Stomach (tissue), 9 donors: ENCODE data around the gene RAB3D. TPM values are rescaled to one million over a fixed set of nuclear protein-coding genes. Genes with fewer than 3 reads are reported as not detected.
A peak's percentile ranks its signal among the peaks of the same experiment; 100 is the strongest.

Source experiments
- DNase-seq, 2 donors: peaks; one replicate each; pipeline versions ENCODE4 v3.0.0 to v3.0.0-alpha.2; 2013 to 2019
- H3K27ac ChIP-seq, 5 donors: fragments of 200-600 bp in 4 of 5; sonication (generic) in 4 of 5; one replicate each; pipeline ENCODE4 v1.5.1; 2013 to 2019; ENCODE audit warnings: mild to moderate bottlenecking in 1 of 5, moderate library complexity in 1 of 5
- H3K27me3 ChIP-seq, 3 donors: fragments of 200-600 bp; sonication (generic); one replicate each; pipeline ENCODE4 v1.5.1; 2017 to 2019; ENCODE audit warnings: mixed run types in 1 of 3
- H3K36me3 ChIP-seq, 4 donors: fragments of 200-600 bp; sonication (generic); 1 replicate in 3 of 4; 2 replicates in 1 of 4; pipeline ENCODE4 v1.5.1; 2016 to 2019
- H3K4me1 ChIP-seq, 4 donors: fragments of 200-600 bp; sonication (generic); one replicate each; pipeline ENCODE4 v1.5.1; 2016 to 2019
- H3K4me3 ChIP-seq, 4 donors: fragments of 200-600 bp; sonication (generic) in 3 of 4; one replicate each; pipeline ENCODE4 v1.5.1; 2016 to 2019; ENCODE audit warnings: mild to moderate bottlenecking in 1 of 4
- H3K9me3 ChIP-seq, 4 donors: fragments of 200-600 bp; sonication (generic); one replicate each; pipeline ENCODE4 v1.5.1; 2016 to 2019
- CTCF ChIP-seq, 7 experiments: fragments of 450-650 bp in 4 of 7; fragments of 200-600 bp in 3 of 7; sonication (generic) in 3 of 7; IDR thresholded peaks; one replicate each; pipeline ENCODE4 v1.5.1; 2016 to 2019; ENCODE audit warnings: antibody characterized with exemption in 7 of 7, control low read depth in 2 of 7, mild to moderate bottlenecking in 1 of 7
- EP300 ChIP-seq: sonication (generic); formaldehyde crosslinking; IDR thresholded peaks from one replicate; pipeline ENCODE4 v1.6.1; 2017; ENCODE audit warnings: antibody characterized with exemption
- POLR2A ChIP-seq, 4 donors: fragments of 450-650 bp; IDR thresholded peaks; one replicate each; pipeline ENCODE4 v1.6.1; 2016; ENCODE audit warnings: antibody characterized with exemption in 4 of 4, control low read depth in 2 of 4, mild to moderate bottlenecking in 1 of 4, moderate library complexity in 1 of 4
- POLR2AphosphoS5 ChIP-seq, 3 donors: sonication (generic); formaldehyde crosslinking; IDR thresholded peaks; one replicate each; pipeline ENCODE4 v1.6.1; 2016; ENCODE audit warnings: antibody characterized with exemption in 3 of 3
- WGBS, 5 donors: extraction: QIAGEN DNeasy Blood & Tissue Kit in 3 of 5; methylation state at CpG; one replicate each; pipeline versions ENCODE4 v1.1.5 to v1.1.7; 2013 to 2018; 5-methylcytosine and 5-hydroxymethylcytosine counted together
- intact Hi-C: fragments of 100-400 bp; cut with DNase I; formaldehyde crosslinking; loops from one replicate; pipeline ENCODE4 v1.15.1; 2023; ENCODE audit warnings: low total_unique reads
- polyA plus RNA-seq, 3 donors: library from polyadenylated mRNA; stranded (reverse); fragments of 200-250 nt; gene quantifications; one replicate each; pipeline ENCODE4 v1.2.3, GENCODE V29; 2013
- total RNA-seq, 5 donors: library from RNA; depleted of rRNA; stranded (reverse); fragments of >200 nt; gene quantifications; one replicate each; pipeline versions ENCODE4 v1.1.0 to v1.2.3, GENCODE V29; 2014 to 2016
- donor health status: healthy with polysubstance abuse.
- donor health status: Bipolar disorder and iron deficiency.
- donor health status: healthy.

Gene RAB3D
- total and polyA plus RNA-seq, 8 donors: 11.6 to 63.3 (median 19.0) TPM

- intact Hi-C loops: loop anchor here (5.0 kb wide), 1 partner anchor 58 kb away; no protein-coding TSS in a partner anchor
- peaks cover 0 to 17% (median 13%) of the 10 kb centered on the region in 4 donors for H3K36me3 ChIP-seq
- peak within 1 kb of the TSS; percentile 92 to 99 (median 96) for H3K27ac ChIP-seq
- peaks cover 34 to 52% (median 47%) of the 10 kb centered on the region in 4 donors for H3K4me1 ChIP-seq
- peak; percentile 98 to 100 for DNase-seq
- TF ChIP-seq CTCF (IDR thresholded peaks at IDR 0.05) (peak in 1 of 7 experiments; percentile 8), POLR2A (IDR thresholded peaks at IDR 0.05) (peak in 1 of 4 donors; percentile 10), POLR2AphosphoS5 (IDR thresholded peaks at IDR 0.05) (peak; percentile 3 to 58 (median 44)), EP300 (no peak)
- H3K9me3 ChIP-seq: no peaks in the 10 kb centered on the region
- no peaks in the 10 kb centered on the region for H3K27me3 ChIP-seq
- 0 to 1% (median 1%) methylated on average over 24 to 44 of the region's 44 CpGs for WGBS, 5 donors
- H3K4me3 ChIP-seq: peak within 1 kb of the TSS; percentile 40 to 67 (median 60)
Measured at GRCh38 chr19:11374433-11375142, 35.1 kb upstream of the RAB3D start, which contains the start of gene SWSAP1. Gene SWSAP1, plus strand, starts transcription at chr19:11374666. Its CDS starts 15 bp downstream, at chr19:11374681.

- peak in 1 of 2 donors; percentile 24 for DNase-seq
- WGBS, 5 donors: 22 to 30% (median 26%) methylated on average over 11 of the region's 11 CpGs
- Histone ChIP-seq H3K27me3 (no peaks in the 10 kb centered on the region), H3K4me1 (peaks cover 34 to 48% (median 46%) of the 10 kb centered on the region in 4 donors), H3K27ac (peak overlapping the region in 4 of 5 donors; percentile 96 to 99 (median 96)), H3K4me3 (peak overlapping the region; percentile 40 to 67 (median 60)), H3K9me3 (no peaks in the 10 kb centered on the region), H3K36me3 (peaks cover 0 to 23% (median 20%) of the 10 kb centered on the region in 4 donors)
- intact Hi-C loops: no loop called here
- TF ChIP-seq POLR2A (IDR thresholded peaks at IDR 0.05): no peak
Measured at GRCh38 chr19:11373885-11374432, 34.5 kb upstream of the RAB3D start.

- Histone ChIP-seq H3K4me3 (peak overlapping the region in 1 of 4 donors; percentile 62), H3K9me3 (no peaks in the 10 kb centered on the region), H3K27ac (peak overlapping the region in 1 of 5 donors; percentile 96), H3K27me3 (no peaks in the 10 kb centered on the region), H3K4me1 (peaks cover 33 to 42% (median 40%) of the 10 kb centered on the region in 4 donors), H3K36me3 (peaks cover 0 to 28% (median 24%) of the 10 kb centered on the region in 4 donors)
- 51 to 60% (median 53%) methylated on average over 10 of the region's 10 CpGs for WGBS, 5 donors
- peak; percentile 44 to 88 for DNase-seq
- intact Hi-C loops: no loop called here
- no peak for TF ChIP-seq CTCF (IDR thresholded peaks at IDR 0.05)
- no peak for TF ChIP-seq POLR2A (IDR thresholded peaks at IDR 0.05)
- no peak for TF ChIP-seq EP300
- no peak for TF ChIP-seq POLR2AphosphoS5 (IDR thresholded peaks at IDR 0.05)
Measured at GRCh38 chr19:11373166-11373884, 33.9 kb upstream of the RAB3D start.

- no peak for TF ChIP-seq EP300
- TF ChIP-seq POLR2A (IDR thresholded peaks at IDR 0.05): no peak
- TF ChIP-seq CTCF (IDR thresholded peaks at IDR 0.05): no peak
- TF ChIP-seq POLR2AphosphoS5 (IDR thresholded peaks at IDR 0.05): no peak
- Histone ChIP-seq H3K27ac (no peak overlapping the region), H3K27me3 (no peaks in the 10 kb centered on the region), H3K9me3 (no peaks in the 10 kb centered on the region), H3K36me3 (peaks cover 0 to 49% (median 43%) of the 10 kb centered on the region in 4 donors), H3K4me3 (no peak overlapping the region), H3K4me1 (peaks cover 13 to 19% (median 14%) of the 10 kb centered on the region in 4 donors)
- 90 to 96% (median 94%) methylated on average over 2 of the region's 2 CpGs for WGBS, 5 donors
- intact Hi-C loops: no loop called here
- no peak for DNase-seq
Measured at GRCh38 chr19:11370744-11371143, 31.3 kb upstream of the RAB3D start.
